ENCODE results near the gene ABCB8.
"Not testable (repeated sequence)": the region's sequence is repeated elsewhere in the genome, so short reads cannot be mapped to it uniquely, and the experiment has no call there.

ABCB8 gene

DNA sequence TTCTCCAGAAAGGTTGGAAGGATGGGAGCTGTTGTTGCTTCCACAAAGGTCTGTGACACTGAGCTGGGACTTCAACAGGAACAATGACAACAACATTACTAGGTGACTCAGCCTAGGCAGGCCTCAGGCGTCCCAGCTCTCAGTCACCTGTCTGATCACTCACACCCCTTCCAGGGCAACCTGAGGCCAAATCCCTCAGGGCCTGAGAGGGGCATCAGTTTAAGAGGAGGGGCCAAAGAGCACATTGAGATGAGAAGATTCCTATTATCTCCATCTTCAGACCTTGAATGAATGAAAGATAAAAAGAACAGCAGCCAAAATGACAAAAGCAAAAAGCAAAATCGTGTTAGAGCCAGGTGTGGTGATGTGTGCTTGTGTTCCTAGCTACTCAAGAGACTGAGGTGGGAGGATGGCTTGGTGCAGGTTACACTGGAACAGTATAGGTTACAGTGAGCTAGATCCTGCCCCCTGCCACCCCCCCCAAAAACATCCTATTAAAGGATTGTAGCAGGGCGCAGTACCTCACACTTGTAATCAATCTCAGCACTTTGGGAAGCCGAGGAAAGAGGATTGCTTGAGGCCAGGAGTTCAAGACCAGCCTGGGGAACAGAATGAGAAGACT, 3.7 kb upstream of the ABCB8 start, which contains the start of gene ATG9B:
TSS of gene ATG9B (minus strand) at position 60 of the 622 bp plus-strand sequence. CDS start 71 bp downstream, outside the sequence.
- in situ Hi-C loops (cut with MboI; ENCODE audit: low pct_unique_long_range_greater_than_20kb, low sequenced_read_pairs, unreplicated experiment), result no loop called here

DNA sequence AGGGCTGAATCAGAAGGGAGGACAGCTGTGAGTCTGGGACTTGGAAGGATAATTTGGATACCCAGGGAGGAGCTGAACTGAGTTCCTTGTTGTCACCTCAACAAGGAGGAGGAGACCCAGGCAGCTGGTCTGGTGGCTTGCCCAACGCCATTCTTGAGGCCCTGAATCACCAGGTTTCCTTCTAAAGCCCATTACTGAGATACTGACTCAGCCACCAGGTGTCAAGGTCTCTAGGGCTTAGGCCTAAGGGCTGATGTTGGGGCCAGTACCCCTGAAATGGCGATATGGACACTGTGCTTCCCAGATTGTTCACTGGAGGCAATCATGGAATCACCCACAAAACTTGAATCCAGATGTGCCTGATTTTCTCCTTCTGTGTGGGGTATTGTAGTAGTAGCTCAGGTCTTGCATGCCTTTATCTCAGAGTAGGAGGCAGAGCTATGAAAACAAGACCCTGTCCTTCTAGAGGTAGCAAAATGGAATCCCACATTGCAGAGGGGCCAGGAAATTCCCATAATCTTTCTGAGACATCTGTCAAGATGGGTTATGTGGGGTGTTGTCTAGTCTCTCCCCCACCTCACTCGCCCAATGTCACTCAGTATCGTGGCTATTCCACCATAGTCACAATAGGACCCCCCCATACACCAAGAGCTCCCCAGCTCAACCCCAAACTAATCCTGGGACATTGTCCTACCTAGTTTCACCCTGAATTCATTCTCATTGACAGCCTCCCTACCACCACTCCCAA, 2.2 kb upstream of the ABCB8 start:
- TF ChIP-seq, protein P1, sequence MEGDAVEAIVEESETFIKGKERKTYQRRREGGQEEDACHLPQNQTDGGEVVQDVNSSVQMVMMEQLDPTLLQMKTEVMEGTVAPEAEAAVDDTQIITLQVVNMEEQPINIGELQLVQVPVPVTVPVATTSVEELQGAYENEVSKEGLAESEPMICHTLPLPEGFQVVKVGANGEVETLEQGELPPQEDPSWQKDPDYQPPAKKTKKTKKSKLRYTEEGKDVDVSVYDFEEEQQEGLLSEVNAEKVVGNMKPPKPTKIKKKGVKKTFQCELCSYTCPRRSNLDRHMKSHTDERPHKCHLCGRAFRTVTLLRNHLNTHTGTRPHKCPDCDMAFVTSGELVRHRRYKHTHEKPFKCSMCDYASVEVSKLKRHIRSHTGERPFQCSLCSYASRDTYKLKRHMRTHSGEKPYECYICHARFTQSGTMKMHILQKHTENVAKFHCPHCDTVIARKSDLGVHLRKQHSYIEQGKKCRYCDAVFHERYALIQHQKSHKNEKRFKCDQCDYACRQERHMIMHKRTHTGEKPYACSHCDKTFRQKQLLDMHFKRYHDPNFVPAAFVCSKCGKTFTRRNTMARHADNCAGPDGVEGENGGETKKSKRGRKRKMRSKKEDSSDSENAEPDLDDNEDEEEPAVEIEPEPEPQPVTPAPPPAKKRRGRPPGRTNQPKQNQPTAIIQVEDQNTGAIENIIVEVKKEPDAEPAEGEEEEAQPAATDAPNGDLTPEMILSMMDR (IDR thresholded peaks at IDR 0.05; ENCODE audit: extremely low read depth, insufficient read depth, missing control alignments), result no peak
- no peak for DNase-seq (ENCODE audit: low spot score)
- in situ Hi-C loops (cut with MboI; ENCODE audit: low pct_unique_long_range_greater_than_20kb, low sequenced_read_pairs, unreplicated experiment), result no loop called here

More for the DNA sequence above, 3.7 kb upstream of the ABCB8 start, which contains the start of gene ATG9B:
- TF ChIP-seq, protein P1 (IDR thresholded peaks at IDR 0.05; ENCODE audit: extremely low read depth, insufficient read depth, missing control alignments), result no peak
- DNase-seq (ENCODE audit: low spot score), result no peak

DNA sequence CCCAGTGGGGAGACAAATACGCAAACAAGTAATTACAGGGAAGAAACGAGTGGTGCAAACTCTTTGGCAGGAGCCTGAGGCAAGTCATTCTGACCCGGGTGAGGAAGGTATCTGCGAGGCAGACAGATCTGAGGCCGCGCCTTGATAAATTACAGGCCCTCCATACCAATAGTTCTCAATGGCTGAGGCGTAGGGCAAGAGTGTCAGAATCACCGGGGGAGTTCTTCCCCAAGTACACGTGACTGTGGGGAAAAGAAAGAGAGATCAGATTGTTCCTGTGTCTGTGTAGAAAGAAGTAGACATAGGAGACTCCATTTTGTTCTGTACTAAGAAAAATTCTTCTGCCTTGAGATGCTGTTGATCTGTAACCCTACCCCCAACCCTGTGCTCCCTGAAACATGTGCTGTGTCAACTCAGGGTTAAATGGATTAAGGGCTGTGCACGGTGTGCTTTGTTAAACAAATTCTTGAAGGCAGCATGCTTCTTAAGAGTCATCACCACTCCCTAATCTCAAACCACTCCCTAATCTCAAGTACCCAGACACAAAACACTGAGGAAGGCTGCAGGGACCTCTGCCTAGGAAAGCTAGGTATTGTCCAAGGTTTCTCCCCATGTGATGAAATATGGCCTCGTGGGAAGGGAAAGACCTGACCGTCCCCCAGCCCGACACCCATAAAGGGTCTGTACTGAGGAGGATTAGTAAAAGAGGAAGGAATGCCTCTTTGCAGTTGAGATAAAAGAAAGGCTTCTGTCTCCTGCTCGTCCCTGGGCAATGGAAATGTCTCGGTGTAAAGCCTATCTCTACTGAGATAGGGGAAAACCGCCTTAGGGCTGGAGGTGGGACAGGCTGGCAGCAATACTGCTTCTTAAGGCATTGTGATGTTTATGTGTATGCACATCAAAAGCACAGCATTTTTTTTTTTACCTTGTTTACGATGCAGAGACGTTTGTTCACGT, 1.2 kb upstream of the ABCB8 start:
- DNase-seq (ENCODE audit: low spot score); in situ Hi-C loops (cut with MboI; ENCODE audit: low pct_unique_long_range_greater_than_20kb, low sequenced_read_pairs, unreplicated experiment): not testable (repeated sequence)

DNA sequence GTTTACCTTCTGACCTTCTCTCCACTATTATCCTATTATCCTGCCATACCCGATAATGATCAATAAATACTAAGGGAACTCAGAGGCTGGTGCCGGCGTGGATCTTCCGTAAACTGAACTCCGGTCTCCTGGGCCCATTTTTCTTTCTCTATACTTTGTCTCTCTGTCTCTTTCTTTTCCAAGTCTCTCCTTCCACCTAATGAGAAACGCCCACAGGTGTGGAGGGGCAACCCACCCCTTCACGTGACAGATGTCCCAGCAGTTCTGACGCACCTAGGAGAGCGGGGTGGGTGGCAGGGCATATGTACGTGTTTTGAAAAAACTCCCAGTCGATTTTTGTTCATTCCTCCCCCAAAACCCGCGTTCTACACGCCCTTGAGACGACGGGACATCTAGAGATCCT, 521 bp upstream of the ABCB8 start:
- DNase-seq (ENCODE audit: low spot score); in situ Hi-C loops (cut with MboI; ENCODE audit: low pct_unique_long_range_greater_than_20kb, low sequenced_read_pairs, unreplicated experiment): not testable (repeated sequence)

DNA sequence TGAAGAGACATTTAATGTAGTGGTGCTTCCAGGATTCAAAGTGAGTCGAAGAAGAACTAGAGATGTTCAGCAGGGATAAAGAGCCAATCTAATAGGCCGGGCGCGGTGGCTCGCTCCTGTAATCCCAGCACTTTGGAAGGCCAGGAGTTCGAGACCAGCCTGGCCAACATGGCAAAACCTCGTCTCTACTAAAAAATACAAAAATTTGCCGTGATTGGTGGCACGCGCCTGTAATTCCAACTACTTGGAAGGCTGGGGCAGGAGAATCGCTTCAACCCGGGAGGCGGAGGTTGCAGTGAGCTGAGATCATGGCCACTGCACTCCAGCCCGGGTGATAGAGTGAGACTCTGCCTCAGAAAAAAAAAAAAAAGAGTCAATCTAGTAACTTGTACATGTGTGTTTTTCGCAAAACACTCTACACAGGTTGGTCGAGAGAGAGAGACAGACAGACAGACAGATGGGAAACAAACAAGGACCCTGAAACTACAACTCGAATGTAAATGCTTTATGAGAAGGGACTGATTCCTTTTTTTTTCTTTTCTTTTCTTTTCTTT, 775 bp downstream of the ABCB8 start:
- TF ChIP-seq, protein P1 (IDR thresholded peaks at IDR 0.05; ENCODE audit: extremely low read depth, insufficient read depth, missing control alignments), result no peak
- in situ Hi-C loops (cut with MboI; ENCODE audit: low pct_unique_long_range_greater_than_20kb, low sequenced_read_pairs, unreplicated experiment), result no loop called here
- no peak for DNase-seq (ENCODE audit: low spot score)

DNA sequence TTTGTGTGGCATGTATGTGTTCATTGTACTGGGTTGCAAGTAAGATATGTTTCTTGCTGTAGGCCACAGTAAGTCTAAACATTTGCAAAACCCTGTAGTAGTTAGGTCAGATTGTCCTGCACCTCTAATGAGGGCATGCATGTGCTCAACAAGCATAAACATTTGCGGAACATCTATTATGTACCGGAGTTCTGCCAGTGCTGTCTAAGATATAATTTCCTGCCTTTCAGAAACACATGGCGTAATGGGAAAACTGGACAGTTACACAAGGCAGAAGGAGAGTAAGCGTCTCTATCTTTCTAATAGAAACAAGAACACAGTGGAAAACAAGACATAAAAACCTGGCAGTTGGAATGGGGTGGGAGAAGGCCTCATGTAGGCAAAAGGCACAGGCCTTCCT, 2.8 kb downstream of the ABCB8 start:
- no peak for DNase-seq (ENCODE audit: low spot score)
- TF ChIP-seq, protein P1 (IDR thresholded peaks at IDR 0.05; ENCODE audit: extremely low read depth, insufficient read depth, missing control alignments), result no peak
- in situ Hi-C loops (cut with MboI; ENCODE audit: low pct_unique_long_range_greater_than_20kb, low sequenced_read_pairs, unreplicated experiment), result no loop called here

All from GM13977 (cell line).